Type B pancreatic cell (in vitro differentiated cells): ENCODE measurements around the gene GHRL. TPM values are rescaled to one million over a fixed set of nuclear protein-coding genes. Genes with fewer than 3 reads are reported as not detected.

Experiments used
- DNase-seq: peaks from one replicate; pipeline ENCODE4 v3.0.0; 2021; ENCODE audit warnings: mixed read lengths; ENCODE audit not compliant: unreplicated experiment; ENCODE audit errors: extremely low spot score
- H3K27ac Mint-ChIP-seq: 2 replicates; pipeline ENCODE4 v1.8.0; 2021; ENCODE audit warnings: mild to moderate bottlenecking, mixed read lengths
- H3K27me3 Mint-ChIP-seq: 2 replicates; pipeline ENCODE4 v1.8.0; 2021; ENCODE audit warnings: mixed read lengths
- H3K36me3 Mint-ChIP-seq: 2 replicates; pipeline ENCODE4 v1.8.0; 2021; ENCODE audit warnings: mixed read lengths
- H3K4me1 Mint-ChIP-seq: one replicate; pipeline ENCODE4 v1.8.0; 2021; ENCODE audit warnings: mixed read lengths; ENCODE audit not compliant: unreplicated experiment
- H3K4me3 Mint-ChIP-seq: 2 replicates; pipeline ENCODE4 v1.8.0; 2021; ENCODE audit warnings: mild to moderate bottlenecking, mixed read lengths
- H3K9me3 Mint-ChIP-seq: 2 replicates; pipeline ENCODE4 v1.8.0; 2021; ENCODE audit warnings: mixed read lengths
- CTCF ChIP-seq: fragments of 200-600 bp; sonication (generic); conservative IDR thresholded peaks from 2 replicates; pipeline ENCODE4 v1.5.0; 2021; ENCODE audit warnings: antibody characterized with exemption, mild to moderate bottlenecking
- total RNA-seq: library from RNA; stranded (reverse); gene quantifications from 2 replicates; pipeline ENCODE4 v1.2.1, GENCODE V29; 2021; ENCODE audit warnings: low replicate concordance

The GHRL gene
- total RNA-seq, 1 donor from 2014 or later = 29.6 TPM

GRCh38 chr3:10248984-10249748 lies 43.6 kb downstream of the GHRL start:
- H3K27ac Mint-ChIP-seq = peak overlapping the region; percentile 27
- H3K9me3 Mint-ChIP-seq = peaks cover 7% of the 10 kb centered on the region
- peak overlapping the region; percentile 94 for H3K4me3 Mint-ChIP-seq
- peaks cover 34% of the 10 kb centered on the region for H3K4me1 Mint-ChIP-seq
- peaks cover 36% of the 10 kb centered on the region for H3K36me3 Mint-ChIP-seq
- DNase-seq = no peak
- TF ChIP-seq CTCF = no peak
- peaks cover 3% of the 10 kb centered on the region for H3K27me3 Mint-ChIP-seq

DNA sequence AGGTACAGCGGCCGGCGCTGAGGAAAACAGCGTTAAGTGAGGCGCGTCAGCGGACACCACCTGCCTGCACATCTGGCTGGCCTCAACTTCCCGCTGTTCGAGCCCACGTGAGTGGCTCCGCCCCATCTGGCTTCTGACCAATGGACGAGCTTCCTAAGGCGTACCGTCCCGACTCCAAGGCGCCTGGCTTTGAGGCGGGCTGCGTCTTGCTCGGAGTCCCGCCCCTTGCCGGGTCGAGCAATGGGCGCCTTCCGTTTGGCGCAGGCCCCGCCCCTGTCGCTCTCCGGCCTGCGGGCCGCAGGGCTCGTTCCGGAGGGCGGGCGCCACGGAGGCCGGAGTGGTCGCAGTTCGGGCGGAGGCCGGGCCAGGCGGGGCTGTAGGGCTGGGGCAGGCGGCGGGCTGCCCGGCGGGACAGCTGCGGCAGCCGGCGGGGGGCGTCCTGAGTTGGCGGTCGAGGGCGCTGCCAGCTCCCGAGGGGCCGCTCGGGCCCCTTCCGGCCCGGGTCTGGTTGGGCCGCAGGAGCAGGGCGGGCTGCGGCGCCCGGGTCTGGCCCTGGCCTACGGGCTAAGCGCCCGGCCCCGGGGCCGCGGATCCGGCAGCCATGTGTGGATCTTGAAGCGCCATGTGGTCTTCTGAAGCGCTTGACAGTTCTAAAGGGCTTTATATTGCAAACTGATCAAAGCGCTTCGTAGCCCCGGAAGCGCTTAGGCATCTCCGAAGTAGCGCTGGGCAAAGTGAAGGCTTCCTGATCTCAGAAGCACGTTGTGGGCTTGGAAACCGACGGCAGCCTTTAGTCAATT lies 44.4 kb downstream of the GHRL start, which contains the start of gene TATDN2:
TATDN2 (plus strand) TSS at position 276 of the 800 bp plus-strand sequence. CDS start 742 bp downstream, outside the sequence.
- Mint-ChIP-seq H3K4me1 (peaks cover 30% of the 10 kb centered on the region), H3K9me3 (peaks cover 7% of the 10 kb centered on the region), H3K36me3 (peaks cover 28% of the 10 kb centered on the region), H3K27ac (peak within 1 kb of the TSS; percentile 93), H3K27me3 (peaks cover 3% of the 10 kb centered on the region), H3K4me3 (peak within 1 kb of the TSS; percentile 94)
- DNase-seq = peak; percentile 92
- TF ChIP-seq CTCF = no peak

- DNase-seq = no peak
- H3K36me3 Mint-ChIP-seq = peaks cover 26% of the 10 kb centered on the region
- H3K9me3 Mint-ChIP-seq = peaks cover 7% of the 10 kb centered on the region
- peak overlapping the region; percentile 89 for H3K4me3 Mint-ChIP-seq
- H3K4me1 Mint-ChIP-seq = peaks cover 30% of the 10 kb centered on the region
- TF ChIP-seq CTCF = no peak
- H3K27ac Mint-ChIP-seq = peak overlapping the region; percentile 93
- peaks cover 3% of the 10 kb centered on the region for H3K27me3 Mint-ChIP-seq
Measured at GRCh38 chr3:10247679-10248183, 45.0 kb downstream of the GHRL start.

DNA sequence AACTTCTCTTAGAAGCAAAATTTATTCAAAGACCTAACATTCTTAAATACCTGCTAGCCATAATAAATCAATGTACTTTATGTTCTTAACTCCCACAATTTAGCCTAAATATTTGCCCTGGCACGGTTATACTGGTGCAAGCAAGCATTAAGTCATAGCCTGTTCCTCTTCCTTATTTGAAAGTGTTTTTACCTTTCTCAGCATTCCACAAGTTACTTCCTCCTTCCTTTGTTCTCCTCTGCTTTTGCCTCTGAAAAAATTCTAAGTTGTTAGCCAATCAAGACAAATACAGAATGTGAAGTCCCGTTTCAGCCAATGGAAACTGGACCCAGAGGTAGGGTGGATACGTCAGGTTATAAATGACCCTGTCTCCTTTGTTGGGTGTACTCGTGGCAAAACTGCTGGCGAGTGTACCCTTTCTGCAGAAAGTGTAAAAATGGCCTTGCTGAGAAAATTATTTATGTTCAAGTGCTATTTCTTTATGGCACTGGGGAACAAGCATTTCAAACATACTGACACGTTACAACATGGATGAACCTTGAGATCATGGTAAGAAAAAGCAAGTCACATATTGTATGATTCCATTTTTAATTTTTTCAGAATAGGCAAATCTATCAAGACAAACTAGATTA lies 47.5 kb downstream of the GHRL start:
- H3K4me1 Mint-ChIP-seq = peaks cover 16% of the 10 kb centered on the region
- no peak overlapping the region for H3K27ac Mint-ChIP-seq
- H3K27me3 Mint-ChIP-seq = peaks cover 3% of the 10 kb centered on the region
- peaks cover 7% of the 10 kb centered on the region for H3K9me3 Mint-ChIP-seq
- H3K36me3 Mint-ChIP-seq = peaks cover 11% of the 10 kb centered on the region
- DNase-seq = no peak
- no peak overlapping the region for H3K4me3 Mint-ChIP-seq
- TF ChIP-seq CTCF = no peak

- H3K36me3 Mint-ChIP-seq = peaks cover 3% of the 10 kb centered on the region
Measured at GRCh38 chr3:10244009-10244408, 48.7 kb downstream of the GHRL start.

More at GRCh38 chr3:10244009-10244408, 48.7 kb downstream of the GHRL start:
- Mint-ChIP-seq H3K4me1 (peaks cover 7% of the 10 kb centered on the region), H3K27me3 (peaks cover 3% of the 10 kb centered on the region), H3K4me3 (no peak overlapping the region), H3K9me3 (peaks cover 7% of the 10 kb centered on the region), H3K27ac (no peak overlapping the region)
- no peak for TF ChIP-seq CTCF
- DNase-seq = no peak
